NCI-H748 (cell line): ENCODE measurements around the gene MELK.

ENCODE experiments used
- DNase-seq: peaks from one replicate; lab custom pipeline; 2025; ENCODE audit not compliant: unreplicated experiment; lab: John Stamatoyannopoulos, UW

Gene MELK

GRCh38 chr9:36665921-36666431, 93.3 kb downstream of the MELK start:
- DNase-seq, result no peak

- no peak for DNase-seq
Measured at GRCh38 chr9:36671561-36671960, 98.9 kb downstream of the MELK start.

GRCh38 chr9:36676091-36676490, 103.4 kb downstream of the MELK start:
- DNase-seq, result no peak

GRCh38 chr9:36676778-36677485, 104.2 kb downstream of the MELK start:
- no peak for DNase-seq

GRCh38 chr9:36677611-36678010, 104.9 kb downstream of the MELK start:
- no peak for DNase-seq

- DNase-seq, result no peak
Measured at GRCh38 chr9:36679710-36680109, 107.0 kb downstream of the MELK start.

- no peak for DNase-seq
Measured at GRCh38 chr9:36686471-36686870, 113.8 kb downstream of the MELK start.

GRCh38 chr9:36690412-36691168, 117.9 kb downstream of the MELK start:
- no peak for DNase-seq

- no peak for DNase-seq
Measured at GRCh38 chr9:36691671-36692070, 119.0 kb downstream of the MELK start.

GRCh38 chr9:36698984-36699383, 126.3 kb downstream of the MELK start:
- no peak for DNase-seq

- DNase-seq, result no peak
Measured at GRCh38 chr9:36704148-36704547, 131.5 kb downstream of the MELK start.

- no peak for DNase-seq
Measured at GRCh38 chr9:36713515-36714490, 141.1 kb downstream of the MELK start.

GRCh38 chr9:36716496-36716895, 143.8 kb downstream of the MELK start:
- no peak for DNase-seq

GRCh38 chr9:36717276-36717675, 144.6 kb downstream of the MELK start:
- no peak for DNase-seq

- no peak for DNase-seq
Measured at GRCh38 chr9:36718612-36719011, 145.9 kb downstream of the MELK start.

- no peak for DNase-seq
Measured at GRCh38 chr9:36720043-36720442, 147.3 kb downstream of the MELK start.

GRCh38 chr9:36721846-36722588, 149.3 kb downstream of the MELK start:
- peak; percentile 69 for DNase-seq

- peak; percentile 50 for DNase-seq
Measured at GRCh38 chr9:36725777-36726356, 153.2 kb downstream of the MELK start.
